Mucosa of gallbladder (tissue), 1 donor: ENCODE data around the gene SALL4. TPM values are rescaled to one million over a fixed set of nuclear protein-coding genes. Genes with fewer than 3 reads are reported as not detected.
"Not testable (repeated sequence)": the region's sequence is repeated elsewhere in the genome, so short reads cannot be mapped to it uniquely, and the experiment has no call there.

ENCODE experiments used
- DNase-seq: peaks from one replicate; pipeline ENCODE4 v3.0.0-alpha.2; 2020; ENCODE audit warnings: low spot score
- total RNA-seq: library from RNA; stranded (reverse); gene quantifications from one replicate; pipeline ENCODE4 v1.2.1, GENCODE V29; 2021
- donor health status: DM: no; HTN: no; CAD: no.

The SALL4 gene
- total RNA-seq, 1 donor from 2014 or later = 0.20 TPM

- DNase-seq = peak; percentile 89
Observed at GRCh38 chr20:51766994-51767866, 35.1 kb downstream of the SALL4 start.

GRCh38 chr20:51765381-51765780 lies 36.9 kb downstream of the SALL4 start:
- not testable (repeated sequence) for DNase-seq

- DNase-seq = no peak
Observed at GRCh38 chr20:51763965-51764602, 38.2 kb downstream of the SALL4 start.

- no peak for DNase-seq
Observed at GRCh38 chr20:51760905-51761546, 41.3 kb downstream of the SALL4 start.

- DNase-seq = no peak
Observed at GRCh38 chr20:51759769-51760510, 42.4 kb downstream of the SALL4 start.

- no peak for DNase-seq
Observed at GRCh38 chr20:51758978-51759544, 43.3 kb downstream of the SALL4 start.

- no peak for DNase-seq
Observed at GRCh38 chr20:51757226-51757625, 45.1 kb downstream of the SALL4 start.

- DNase-seq = no peak
Observed at GRCh38 chr20:51756653-51757052, 45.7 kb downstream of the SALL4 start.

- not testable (repeated sequence) for DNase-seq
Observed at GRCh38 chr20:51753220-51753619, 49.1 kb downstream of the SALL4 start.

- DNase-seq = no peak
Observed at GRCh38 chr20:51752343-51752951, 49.9 kb downstream of the SALL4 start.

- no peak for DNase-seq
Observed at GRCh38 chr20:51750770-51751388, 51.4 kb downstream of the SALL4 start.

- peak; percentile 89 for DNase-seq
Observed at GRCh38 chr20:51750037-51750769, 52.1 kb downstream of the SALL4 start.

GRCh38 chr20:51749674-51750036 lies 52.7 kb downstream of the SALL4 start:
- no peak for DNase-seq

GRCh38 chr20:51747182-51747911 lies 55.0 kb downstream of the SALL4 start:
- DNase-seq = no peak

GRCh38 chr20:51745804-51746203 lies 56.5 kb downstream of the SALL4 start:
- no peak for DNase-seq

GRCh38 chr20:51740838-51741237 lies 61.5 kb downstream of the SALL4 start:
- DNase-seq = no peak

- DNase-seq = not testable (repeated sequence)
Observed at GRCh38 chr20:51740308-51740707, 62.0 kb downstream of the SALL4 start.

GRCh38 chr20:51739722-51740249 lies 62.5 kb downstream of the SALL4 start:
- DNase-seq = no peak

GRCh38 chr20:51738877-51739447 lies 63.4 kb downstream of the SALL4 start:
- DNase-seq = no peak
